K562 (cell line): ENCODE results near the gene XRCC5.

ENCODE experiments used
- CCNT2 ChIP-seq: IDR thresholded peaks from 2 replicates; pipeline ENCODE4 v1.6.1; 2011; ENCODE audit warnings: borderline replicate concordance, low read depth, mild to moderate bottlenecking, moderate library complexity, mixed read lengths, low read length; ENCODE audit not compliant: insufficient read length; ENCODE audit errors: extremely low read depth
- TF ChIP-seq, protein P1 (sequence below), 3 experiments: IDR thresholded peaks in 2 of 3; conservative IDR thresholded peaks in 1 of 3; 2 replicates each; pipeline ENCODE4 v1.5.1; 2011 to 2012; ENCODE audit warnings: low read length in 3 of 3, mild to moderate bottlenecking in 3 of 3, control low read depth in 2 of 3, improper control_type of control experiment in 1 of 3, inconsistent platforms in 1 of 3, low read depth in 1 of 3, mixed read lengths in 1 of 3, moderate library complexity in 1 of 3; ENCODE audit not compliant: insufficient read depth in 2 of 3

DNA sequence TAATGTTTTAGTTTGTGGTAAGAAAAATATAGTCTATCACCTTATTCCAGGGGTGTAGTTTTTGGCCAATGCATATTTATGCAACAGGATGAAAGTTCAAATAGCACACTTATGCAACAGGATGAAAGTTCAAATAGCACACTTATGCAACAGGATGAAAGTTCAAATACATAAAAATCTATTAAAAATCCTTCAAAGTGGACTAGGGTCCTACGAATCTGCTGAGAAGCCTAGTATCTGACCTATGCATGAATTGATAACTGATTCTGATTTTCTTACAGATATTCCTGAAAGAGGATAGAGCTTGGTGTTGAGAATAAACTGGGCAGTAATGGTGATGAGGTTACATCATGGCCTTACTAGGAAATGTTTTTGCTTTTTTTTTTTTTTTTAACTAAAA lies 30.4 kb upstream of the XRCC5 start:
- TF ChIP-seq, protein P1, sequence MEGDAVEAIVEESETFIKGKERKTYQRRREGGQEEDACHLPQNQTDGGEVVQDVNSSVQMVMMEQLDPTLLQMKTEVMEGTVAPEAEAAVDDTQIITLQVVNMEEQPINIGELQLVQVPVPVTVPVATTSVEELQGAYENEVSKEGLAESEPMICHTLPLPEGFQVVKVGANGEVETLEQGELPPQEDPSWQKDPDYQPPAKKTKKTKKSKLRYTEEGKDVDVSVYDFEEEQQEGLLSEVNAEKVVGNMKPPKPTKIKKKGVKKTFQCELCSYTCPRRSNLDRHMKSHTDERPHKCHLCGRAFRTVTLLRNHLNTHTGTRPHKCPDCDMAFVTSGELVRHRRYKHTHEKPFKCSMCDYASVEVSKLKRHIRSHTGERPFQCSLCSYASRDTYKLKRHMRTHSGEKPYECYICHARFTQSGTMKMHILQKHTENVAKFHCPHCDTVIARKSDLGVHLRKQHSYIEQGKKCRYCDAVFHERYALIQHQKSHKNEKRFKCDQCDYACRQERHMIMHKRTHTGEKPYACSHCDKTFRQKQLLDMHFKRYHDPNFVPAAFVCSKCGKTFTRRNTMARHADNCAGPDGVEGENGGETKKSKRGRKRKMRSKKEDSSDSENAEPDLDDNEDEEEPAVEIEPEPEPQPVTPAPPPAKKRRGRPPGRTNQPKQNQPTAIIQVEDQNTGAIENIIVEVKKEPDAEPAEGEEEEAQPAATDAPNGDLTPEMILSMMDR (IDR thresholded peaks at IDR 0.05 in 2 of 3, conservative IDR thresholded peaks at IDR 0.05 in 1 of 3; ENCODE audit: insufficient read depth in 2 of 3, low read depth in 1 of 3, low read length in 3 of 3): no peak
- TF ChIP-seq CCNT2: no peak
